ENCODE data around the gene UROC1.

The UROC1 gene

DNA sequence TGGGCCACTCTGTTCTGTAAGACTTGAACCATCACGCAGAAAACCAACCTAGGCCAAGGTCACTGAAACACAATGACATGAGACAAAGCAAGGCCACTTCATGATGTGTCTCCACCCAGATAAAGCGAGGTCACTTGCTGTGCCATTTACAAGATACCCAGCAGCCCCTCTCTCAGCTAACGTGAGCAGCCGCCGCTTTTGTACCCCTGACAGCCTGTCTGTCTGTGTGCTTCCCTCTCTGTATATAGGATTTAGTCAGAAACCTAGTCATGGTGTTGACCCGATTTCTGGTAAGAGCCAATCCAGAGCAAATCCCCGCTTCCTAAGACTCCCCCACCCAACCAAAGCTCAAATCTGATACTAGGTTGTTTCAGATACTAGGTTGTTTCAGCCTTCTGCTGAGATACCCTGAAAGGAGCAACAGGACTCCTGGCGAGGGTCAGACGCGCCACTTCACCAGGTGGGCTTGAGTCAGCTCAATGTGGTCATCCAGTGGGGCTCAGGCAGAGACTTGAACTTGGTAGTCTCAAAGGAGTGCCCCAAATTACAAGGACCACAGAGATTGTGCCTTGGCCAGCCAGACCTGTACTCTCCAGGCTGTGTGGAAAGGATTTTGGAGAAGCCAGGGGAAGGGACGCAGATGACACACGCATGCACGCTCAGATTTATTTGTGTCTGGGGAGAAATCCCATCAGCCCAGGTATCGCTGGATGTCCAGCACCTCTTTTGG lies 38.8 kb downstream of the UROC1 start:
- no peak for DNase-seq (ENCODE audit: low read depth)

DNA sequence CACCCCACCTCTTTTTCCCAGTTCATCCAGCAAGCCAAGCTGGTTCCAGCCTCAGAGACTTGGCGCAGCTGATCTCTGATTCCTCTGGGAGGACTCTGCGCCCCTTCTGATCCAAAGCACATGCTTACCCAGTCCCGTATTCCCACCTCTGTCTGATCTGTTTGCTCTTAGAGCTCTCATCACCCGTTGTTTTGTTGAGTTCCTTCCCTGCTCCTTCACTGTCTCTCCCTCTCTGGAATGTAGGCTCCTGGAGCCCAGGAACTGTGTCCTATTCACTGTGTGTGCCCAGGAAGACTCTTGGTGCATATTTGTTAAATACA lies 40.6 kb downstream of the UROC1 start:
- no peak for DNase-seq (ENCODE audit: low read depth)

- DNase-seq (ENCODE audit: low read depth) = no peak
Observed at GRCh38 chr3:126476166-126477060, 41.2 kb downstream of the UROC1 start.

DNA sequence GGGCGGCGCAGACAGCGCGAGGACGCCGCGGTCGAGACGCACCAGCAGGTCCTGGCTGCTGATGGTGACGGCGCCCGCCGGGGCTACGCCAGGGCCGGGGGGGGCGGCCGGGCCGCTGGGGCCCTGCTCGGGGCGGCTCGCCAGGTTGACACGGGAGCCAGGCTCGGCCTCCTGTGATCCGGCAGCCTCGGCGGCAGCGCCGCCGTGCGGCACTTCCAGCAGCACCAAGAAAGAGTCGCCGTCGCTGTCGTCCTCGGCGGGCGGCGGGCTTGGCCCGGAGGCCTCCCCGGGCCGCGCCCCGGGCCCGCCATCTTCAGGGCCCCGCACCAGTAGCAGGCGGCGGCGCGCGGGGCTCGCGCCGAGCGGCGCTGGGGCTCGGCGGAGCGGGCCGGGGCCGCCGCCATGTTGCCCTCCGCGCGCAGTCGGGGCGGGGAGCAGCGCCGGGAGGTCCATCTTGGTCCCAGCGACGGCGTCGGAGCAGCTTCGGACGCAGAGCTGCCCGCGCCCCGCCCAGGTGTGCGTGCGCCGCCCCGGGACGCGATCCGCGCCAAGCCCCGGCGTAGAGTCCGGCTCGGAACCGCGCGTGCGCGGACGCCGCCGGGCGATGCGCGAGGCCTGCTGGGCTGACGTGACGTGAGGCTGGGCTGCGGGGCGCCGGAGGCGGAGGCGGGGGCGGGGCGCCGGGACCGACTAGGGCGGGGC lies 42.0 kb downstream of the UROC1 start, which contains the start of gene ZXDC:
TSS of gene ZXDC (minus strand) at position 479 of the 702 bp plus-strand sequence. CDS start at position 453, 26 bp downstream.
- DNase-seq (ENCODE audit: low read depth) = peak; percentile 42

DNA sequence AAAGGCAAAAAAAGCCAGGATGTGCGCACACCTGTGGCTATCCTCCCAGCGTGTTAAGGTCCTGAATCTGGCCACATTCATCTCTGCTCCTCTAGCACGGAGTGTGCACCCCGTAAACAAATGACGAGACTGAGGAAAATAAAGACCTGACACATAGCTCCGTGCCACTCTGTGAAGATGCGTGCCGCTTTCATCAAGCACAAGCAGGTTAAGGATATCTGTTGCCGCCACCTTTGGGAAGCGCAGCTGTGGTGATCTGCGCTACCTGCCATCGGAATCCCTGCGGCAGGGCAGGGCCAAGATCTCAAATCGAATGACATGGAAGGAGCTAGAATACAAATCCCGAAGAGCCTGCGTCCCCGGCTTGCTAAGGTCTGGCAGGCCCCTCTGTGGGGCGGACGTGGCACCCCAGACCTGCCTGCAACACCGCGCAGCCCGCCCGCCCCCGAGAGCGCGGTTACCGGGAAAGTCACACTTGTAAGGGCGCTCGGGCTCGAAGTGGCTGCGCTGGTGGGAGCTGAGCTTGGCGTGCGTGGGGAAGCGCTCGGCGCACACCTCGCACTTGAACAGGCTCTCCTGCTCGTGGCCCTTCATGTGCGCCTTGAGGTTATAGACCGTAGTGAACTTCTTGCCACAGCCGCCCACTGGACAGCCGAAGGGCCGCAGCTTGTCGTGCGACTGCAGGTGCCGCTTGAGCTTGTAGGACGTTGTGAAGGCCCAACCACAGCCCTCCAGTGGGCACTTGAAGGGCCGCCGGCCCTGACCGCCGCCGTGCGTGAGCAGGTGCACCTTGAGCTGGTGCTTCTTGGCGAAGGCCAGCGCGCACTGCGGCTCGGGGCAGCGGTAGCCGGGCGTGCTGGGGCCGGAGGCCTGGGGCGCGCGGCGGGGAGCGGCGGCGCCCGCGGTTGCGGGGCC lies 42.8 kb downstream of the UROC1 start:
- DNase-seq (ENCODE audit: low read depth) = no peak

DNA sequence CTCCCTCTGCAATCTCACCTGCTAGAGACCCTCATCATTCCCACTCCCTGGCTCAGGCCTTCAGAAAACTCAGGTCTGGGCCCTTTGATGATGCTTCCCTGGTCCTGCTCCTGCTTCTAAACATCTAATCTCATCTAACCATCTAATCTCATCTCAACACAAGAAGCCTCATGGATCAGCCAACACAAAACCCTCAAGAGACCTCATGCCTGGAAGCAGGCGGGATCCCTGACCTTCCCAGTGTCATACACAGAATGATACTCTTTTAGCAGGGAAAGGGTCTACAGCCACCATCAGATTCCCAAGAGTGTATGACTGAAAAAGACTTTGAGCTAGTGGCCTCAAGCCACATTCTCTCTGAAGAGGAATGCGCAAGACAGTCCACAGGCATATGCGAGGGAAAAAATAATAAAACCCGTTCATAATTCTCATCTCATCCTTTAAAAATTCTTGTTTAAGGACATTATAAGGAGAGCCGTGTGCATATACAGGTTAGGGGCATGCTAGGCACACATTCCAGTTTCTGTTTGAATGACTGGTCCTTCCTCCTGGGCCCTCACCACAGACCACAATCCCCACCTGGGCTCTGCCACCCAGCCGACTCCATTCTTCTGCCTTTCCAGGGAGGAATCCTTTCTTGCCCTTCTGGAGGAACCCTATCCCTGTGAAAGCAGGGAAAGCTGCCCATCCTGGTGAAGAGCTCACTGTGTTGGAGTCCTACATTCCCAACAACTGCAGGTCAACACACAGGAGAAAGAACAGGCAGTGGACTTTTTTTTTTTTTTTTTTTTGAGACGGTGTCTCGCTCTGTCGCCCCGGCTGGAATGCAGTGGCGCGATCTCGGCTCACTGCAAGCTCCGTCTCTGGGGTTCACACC lies 44.0 kb downstream of the UROC1 start:
- no peak for DNase-seq (ENCODE audit: low read depth)

DNA sequence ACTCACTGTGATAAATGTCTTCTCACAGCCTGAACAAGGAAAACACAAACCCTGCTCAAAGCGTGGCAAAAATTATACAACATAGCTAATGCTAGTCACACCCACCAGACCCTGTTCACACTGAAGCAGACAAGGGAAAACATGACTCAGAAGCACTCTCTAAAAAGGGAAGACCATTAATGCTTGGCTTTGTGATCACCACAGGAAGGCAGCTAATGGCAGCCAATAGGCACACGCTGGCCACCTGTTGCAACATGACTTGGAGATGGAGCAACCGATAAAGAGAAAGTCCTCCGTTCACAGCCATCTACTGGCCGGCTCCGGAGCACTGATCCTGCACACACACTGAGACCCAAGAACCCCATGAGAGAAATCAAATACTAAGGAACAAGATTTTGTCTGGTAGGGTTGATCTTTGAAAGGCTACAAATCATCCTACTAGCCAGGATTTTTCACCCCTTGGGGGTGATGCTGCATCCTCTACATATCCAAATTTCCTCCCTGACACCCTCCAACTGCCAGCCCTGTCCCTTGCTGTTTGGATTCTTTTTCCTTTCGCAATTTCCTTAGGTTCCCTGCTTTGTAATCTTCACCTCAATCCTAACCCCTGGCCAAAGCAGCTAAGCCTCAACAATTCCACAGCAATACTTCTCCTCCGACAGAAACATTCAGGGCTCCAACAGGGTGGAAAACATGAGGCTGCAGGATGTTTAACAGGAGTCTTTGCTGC lies 45.1 kb downstream of the UROC1 start:
- DNase-seq (ENCODE audit: low read depth) = peak; percentile 88

DNA sequence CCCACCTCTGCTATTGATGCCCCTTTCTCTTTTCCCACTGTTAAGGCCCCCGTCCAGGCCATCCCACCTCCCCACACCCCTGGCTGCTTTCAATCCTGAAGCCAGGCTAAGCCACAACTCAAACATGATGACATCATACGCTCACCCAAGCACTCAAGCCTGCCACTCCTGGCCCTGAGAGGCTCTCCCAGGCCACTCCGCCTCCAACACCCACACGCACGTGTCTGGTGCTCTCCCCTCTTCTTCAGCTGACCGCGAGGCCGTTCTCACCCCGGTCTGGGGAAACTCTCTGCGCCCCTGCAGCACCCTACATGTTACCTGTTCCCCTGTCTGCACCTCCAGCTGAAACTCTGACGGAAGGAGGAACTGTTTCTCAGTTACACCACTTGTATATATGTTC lies 48.1 kb downstream of the UROC1 start:
- no peak for DNase-seq (ENCODE audit: low read depth)

- DNase-seq (ENCODE audit: low read depth) = no peak
Observed at GRCh38 chr3:126468028-126468891, 49.3 kb downstream of the UROC1 start.

DNA sequence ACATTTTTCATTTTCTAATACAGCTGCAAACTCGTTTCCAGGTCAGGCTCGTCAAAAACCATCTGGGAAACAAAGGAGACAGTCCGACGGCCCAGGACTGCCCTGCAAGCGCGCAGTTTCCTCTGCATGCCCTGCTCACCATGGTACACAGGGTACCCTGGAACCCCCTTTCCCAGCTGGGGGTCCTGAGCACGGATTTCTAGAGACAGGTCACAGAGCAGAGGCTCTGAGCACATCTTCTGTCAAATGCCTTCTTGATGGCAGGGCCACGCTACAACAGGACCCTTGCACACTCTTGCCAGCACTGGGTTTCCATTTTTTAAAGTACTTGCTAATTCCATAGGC lies 50.0 kb downstream of the UROC1 start:
- DNase-seq (ENCODE audit: low read depth) = no peak

DNA sequence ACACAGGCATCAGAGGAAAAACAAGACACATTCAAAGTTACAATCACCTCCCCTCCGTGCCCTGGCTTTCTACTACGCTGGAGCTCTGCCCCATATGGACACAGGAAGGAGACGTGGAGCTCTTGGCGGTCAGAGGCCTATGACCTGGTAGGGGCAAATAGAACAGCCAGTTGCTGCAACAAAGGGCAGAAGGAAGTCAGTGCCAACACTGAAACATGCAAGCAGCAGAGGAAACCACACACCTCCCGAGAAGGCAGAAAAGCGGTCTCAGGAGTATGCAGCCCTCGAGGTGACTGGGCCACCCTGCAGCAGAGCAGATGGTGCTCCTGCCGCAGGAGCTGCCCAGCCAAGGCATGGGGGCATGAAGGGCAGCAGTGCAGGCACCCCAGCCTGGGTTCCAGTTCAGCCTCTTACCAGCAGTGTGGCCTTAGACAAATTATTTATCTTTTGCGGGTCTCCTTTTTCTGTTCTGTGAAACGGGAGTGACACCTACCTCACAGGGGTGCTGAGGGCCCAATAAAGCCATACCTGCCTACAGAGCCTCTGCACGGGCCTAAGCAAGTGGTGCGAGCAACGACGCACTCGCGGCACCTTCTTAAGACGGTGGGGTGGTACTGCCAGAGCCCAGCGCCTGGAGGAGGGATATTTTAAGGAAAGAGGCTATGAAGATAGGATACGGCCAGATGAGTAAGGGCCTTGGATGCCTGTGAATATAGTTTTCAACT lies 50.5 kb downstream of the UROC1 start:
- no peak for DNase-seq (ENCODE audit: low read depth)

DNA sequence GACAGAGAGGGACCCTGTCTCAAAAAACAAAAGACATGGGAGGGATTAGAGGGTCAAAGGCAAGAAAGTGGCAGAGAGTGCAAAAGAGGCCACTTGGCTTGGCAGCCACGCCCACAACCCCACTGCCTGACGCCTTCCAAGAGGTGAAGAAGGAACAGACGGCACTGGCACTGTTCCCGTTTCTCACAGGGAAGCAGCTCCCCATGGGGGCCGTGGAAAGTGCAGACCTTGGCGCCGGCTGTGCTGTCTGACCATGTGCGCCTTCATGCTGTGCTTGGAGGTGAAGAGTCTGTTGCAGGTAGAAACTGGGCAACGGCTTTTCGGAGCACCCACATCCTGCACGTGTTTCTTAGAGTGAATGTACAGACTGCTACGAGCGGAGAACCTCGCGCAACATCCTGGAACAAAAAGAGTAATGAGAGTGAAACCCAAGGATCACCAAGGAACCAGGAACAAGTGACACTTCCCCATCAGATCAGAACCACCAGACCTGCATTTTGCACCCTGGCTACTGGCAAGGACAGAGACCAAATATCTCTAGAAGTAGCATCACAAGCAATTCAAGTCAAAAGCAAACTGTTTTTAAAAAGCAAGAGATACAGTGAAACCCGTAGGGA lies 51.5 kb downstream of the UROC1 start:
- no peak for DNase-seq (ENCODE audit: low read depth)

GRCh38 chr3:126464997-126465396 lies 52.6 kb downstream of the UROC1 start:
- DNase-seq (ENCODE audit: low read depth) = no peak

GRCh38 chr3:126464494-126464893 lies 53.1 kb downstream of the UROC1 start:
- no peak for DNase-seq (ENCODE audit: low read depth)

DNA sequence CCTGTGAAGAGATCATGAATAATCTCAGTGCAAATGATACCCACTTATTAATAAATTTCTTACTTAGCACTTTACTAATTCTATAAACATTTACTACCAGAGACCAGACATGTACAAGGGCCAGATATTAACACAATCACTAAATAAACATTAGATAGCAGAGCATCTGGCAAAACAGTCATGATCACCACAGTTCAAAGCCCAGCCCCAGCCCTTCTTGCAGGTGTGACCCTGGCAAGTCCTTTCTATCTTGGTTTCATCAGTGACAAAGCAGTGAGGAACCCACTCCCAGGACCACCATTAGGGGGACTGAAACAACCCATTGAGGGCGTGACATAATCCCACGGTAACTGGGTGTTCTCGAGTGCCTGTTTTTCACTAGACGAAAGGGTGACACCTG lies 53.5 kb downstream of the UROC1 start:
- no peak for DNase-seq (ENCODE audit: low read depth)

GRCh38 chr3:126463521-126463920 lies 54.1 kb downstream of the UROC1 start:
- DNase-seq (ENCODE audit: low read depth) = no peak

DNA sequence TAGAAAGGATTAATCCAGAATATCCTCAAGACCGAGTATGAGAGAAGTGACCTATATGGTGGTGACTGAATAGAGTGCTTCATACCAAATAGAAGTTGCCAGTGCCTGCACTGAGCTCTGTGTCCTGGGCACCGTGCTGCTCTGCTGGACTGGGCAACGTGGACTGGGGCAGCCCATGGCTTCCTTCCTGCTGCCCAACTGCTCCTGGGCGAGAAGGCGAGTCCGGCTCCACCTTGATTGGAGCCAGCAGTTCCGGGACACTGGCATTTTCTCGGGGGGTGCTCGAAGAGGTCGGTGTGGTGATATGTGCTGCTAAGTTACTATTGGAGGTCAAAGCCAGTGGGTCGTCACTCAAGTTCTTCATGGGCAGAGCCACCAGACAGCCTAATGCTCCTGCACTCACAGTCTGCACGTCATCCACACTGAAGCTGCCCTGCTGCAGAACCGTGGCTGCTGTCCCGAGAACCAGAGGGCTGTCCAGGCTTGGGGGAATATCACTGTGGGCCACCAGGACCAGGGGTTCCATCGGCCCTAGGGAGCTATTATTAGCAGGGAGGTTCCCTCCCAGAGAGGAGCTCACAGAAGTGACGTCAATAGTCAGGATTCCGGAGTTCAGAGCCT lies 56.0 kb downstream of the UROC1 start:
- no peak for DNase-seq (ENCODE audit: low read depth)

DNA sequence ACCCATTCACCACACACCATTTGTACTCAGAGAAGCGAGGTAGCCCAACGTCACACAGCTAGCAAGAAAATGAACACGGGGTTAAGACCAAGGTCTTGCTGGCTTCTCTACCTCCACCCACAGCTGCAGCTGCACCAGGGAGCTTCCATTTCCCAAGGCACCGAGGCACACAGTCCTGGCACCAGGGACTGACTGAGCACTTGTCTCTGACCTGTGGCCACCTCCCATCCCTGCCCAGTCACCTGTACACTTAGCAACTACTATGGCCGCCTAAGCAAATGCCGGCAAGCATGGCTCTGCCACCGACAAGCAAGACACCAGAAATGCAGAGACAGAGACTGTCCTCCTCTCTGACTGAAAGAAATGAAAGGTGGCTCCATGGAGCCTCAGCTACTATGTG lies 57.2 kb downstream of the UROC1 start:
- DNase-seq (ENCODE audit: low read depth) = no peak
